ENCODE results near the gene SHROOM3. TPM values are rescaled to one million over a fixed set of nuclear protein-coding genes. Genes with fewer than 3 reads are reported as not detected.

Gene SHROOM3
- total and polyA plus RNA-seq, 4 donors: 4.7 to 25.8 (median 8.7) TPM

DNA sequence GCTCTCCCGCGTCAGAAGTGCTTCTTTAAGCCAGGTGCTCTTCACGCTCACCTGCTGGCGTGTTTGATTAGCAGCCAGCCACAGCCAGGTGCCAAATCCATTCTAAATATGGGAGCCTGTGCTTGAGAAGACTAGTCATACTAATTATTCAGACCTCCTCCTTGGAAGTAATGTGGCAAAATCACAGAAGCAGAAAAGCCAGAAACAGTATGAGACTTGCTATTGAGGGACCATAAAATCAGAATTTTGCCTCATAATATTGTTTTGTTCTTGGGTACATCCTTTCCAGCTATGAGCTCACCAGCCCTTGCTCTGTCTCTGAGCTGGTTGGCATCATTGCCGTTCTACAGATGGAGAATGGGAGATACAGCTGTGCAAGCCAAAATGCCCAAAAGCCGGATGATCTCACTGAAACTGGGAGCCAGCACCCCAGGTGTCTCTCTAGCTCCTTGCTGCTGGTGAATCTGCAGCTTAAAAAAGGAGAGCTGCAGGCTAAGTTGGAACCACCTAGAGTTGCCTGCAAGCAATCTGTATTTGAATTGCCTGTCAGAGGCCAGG, 205.4 kb downstream of the SHROOM3 start:
- Histone ChIP-seq H3K9me3 (ENCODE audit: control insufficient read depth in 4 of 4, low read length in 3 of 4) (no peaks in the 10 kb centered on the region), H3K36me3 (ENCODE audit: control insufficient read depth in 4 of 4, insufficient read depth in 3 of 4, low read depth in 1 of 4, low read length in 3 of 4) (peaks cover 0 to 4% (median under 1%) of the 10 kb centered on the region in 4 donors), H3K4me3 (ENCODE audit: low read depth in 1 of 3, low read length in 3 of 3) (no peak overlapping the region), H3K9ac (ENCODE audit: low read depth in 1 of 2, low read length in 2 of 2) (no peak overlapping the region), H3K27me3 (ENCODE audit: control insufficient read depth in 4 of 4, insufficient read depth in 4 of 4, low read length in 3 of 4) (no peaks in the 10 kb centered on the region), H3K27ac (ENCODE audit: low read depth in 1 of 2, low read length in 2 of 2) (no peak overlapping the region), H3K4me1 (ENCODE audit: control insufficient read depth in 4 of 4, insufficient read depth in 4 of 4, low read length in 3 of 4) (no peaks in the 10 kb centered on the region)
- TF ChIP-seq SP1 (IDR thresholded peaks at IDR 0.05) (no peak), FOXA1 (IDR thresholded peaks at IDR 0.05) (no peak), RXRA (IDR thresholded peaks at IDR 0.05) (no peak), HNF4A (conservative IDR thresholded peaks at IDR 0.05) (no peak), NR2F2 (IDR thresholded peaks at IDR 0.05) (no peak), RAD21 (IDR thresholded peaks at IDR 0.05) (no peak), TAF1 (conservative IDR thresholded peaks at IDR 0.05) (no peak), JUND (IDR thresholded peaks at IDR 0.05) (no peak)
- TF ChIP-seq, protein P1, sequence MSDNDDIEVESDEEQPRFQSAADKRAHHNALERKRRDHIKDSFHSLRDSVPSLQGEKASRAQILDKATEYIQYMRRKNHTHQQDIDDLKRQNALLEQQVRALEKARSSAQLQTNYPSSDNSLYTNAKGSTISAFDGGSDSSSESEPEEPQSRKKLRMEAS (IDR thresholded peaks at IDR 0.05): no peak
- TF ChIP-seq, protein P2, sequence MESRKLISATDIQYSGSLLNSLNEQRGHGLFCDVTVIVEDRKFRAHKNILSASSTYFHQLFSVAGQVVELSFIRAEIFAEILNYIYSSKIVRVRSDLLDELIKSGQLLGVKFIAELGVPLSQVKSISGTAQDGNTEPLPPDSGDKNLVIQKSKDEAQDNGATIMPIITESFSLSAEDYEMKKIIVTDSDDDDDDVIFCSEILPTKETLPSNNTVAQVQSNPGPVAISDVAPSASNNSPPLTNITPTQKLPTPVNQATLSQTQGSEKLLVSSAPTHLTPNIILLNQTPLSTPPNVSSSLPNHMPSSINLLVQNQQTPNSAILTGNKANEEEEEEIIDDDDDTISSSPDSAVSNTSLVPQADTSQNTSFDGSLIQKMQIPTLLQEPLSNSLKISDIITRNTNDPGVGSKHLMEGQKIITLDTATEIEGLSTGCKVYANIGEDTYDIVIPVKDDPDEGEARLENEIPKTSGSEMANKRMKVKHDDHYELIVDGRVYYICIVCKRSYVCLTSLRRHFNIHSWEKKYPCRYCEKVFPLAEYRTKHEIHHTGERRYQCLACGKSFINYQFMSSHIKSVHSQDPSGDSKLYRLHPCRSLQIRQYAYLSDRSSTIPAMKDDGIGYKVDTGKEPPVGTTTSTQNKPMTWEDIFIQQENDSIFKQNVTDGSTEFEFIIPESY (IDR thresholded peaks at IDR 0.05): no peak
- WGBS: 88% methylated on average over 6 of the region's 6 CpGs
- no peak for DNase-seq (ENCODE audit: low spot score)

DNA sequence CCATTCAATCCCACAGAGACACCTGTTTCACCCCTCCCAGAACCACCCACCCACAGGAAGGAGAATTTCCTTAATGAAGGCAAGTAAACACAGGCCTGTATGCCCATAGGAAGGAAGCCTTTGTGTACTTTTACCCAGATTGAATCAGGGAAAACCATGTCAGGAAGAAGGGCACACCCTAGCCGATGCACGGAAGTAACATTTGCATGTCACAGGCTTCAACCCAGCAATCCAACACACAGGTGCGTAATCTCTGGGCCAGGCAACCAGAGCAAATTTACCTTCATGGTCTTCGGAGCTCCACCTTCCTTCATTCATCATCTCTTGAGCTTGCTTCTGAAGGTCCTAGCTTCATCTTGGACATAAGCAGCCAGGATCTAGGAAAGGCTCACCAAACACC, 206.3 kb downstream of the SHROOM3 start:
- no peak overlapping the region for H3K9ac ChIP-seq (ENCODE audit: low read depth in 1 of 2, low read length in 2 of 2)
- no peak for DNase-seq (ENCODE audit: low spot score)
- TF ChIP-seq YY1 (IDR thresholded peaks at IDR 0.05) (no peak), RAD21 (IDR thresholded peaks at IDR 0.05) (no peak)
- no peaks in the 10 kb centered on the region for H3K27me3 ChIP-seq (ENCODE audit: control insufficient read depth in 4 of 4, insufficient read depth in 4 of 4, low read length in 3 of 4)
- H3K4me3 ChIP-seq (ENCODE audit: low read depth in 1 of 3, low read length in 3 of 3): no peak overlapping the region
- no peak overlapping the region for H3K27ac ChIP-seq (ENCODE audit: low read depth in 1 of 2, low read length in 2 of 2)
- H3K4me1 ChIP-seq (ENCODE audit: control insufficient read depth in 4 of 4, insufficient read depth in 4 of 4, low read length in 3 of 4): no peaks in the 10 kb centered on the region
- 94% methylated on average over 4 of the region's 4 CpGs for WGBS
- peaks cover 0 to 4% (median under 1%) of the 10 kb centered on the region in 4 donors for H3K36me3 ChIP-seq (ENCODE audit: control insufficient read depth in 4 of 4, insufficient read depth in 3 of 4, low read depth in 1 of 4, low read length in 3 of 4)
- H3K9me3 ChIP-seq (ENCODE audit: control insufficient read depth in 4 of 4, low read length in 3 of 4): no peaks in the 10 kb centered on the region

DNA sequence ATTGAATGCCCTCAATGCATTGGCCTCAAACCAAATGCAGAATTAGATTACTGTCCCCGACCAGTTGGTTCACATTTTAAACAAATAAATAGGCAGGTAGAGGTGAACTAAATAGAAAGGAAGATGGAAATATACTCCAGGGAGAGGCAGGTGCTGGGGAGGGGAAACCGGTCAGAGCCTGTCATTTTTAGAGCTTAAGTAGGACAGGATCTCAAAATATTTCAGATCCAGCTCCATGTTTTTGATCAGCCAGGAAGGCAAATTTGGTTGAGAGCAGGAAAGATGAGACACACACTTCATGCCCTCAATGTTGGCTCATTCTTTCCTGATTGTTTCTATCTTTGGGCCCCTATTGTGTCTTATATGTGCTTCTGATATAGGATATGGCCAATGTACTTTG, 206.7 kb downstream of the SHROOM3 start:
- WGBS: 77% methylated on average over 2 of the region's 2 CpGs
- Histone ChIP-seq H3K9ac (ENCODE audit: low read depth in 1 of 2, low read length in 2 of 2) (no peak overlapping the region), H3K27ac (ENCODE audit: low read depth in 1 of 2, low read length in 2 of 2) (no peak overlapping the region), H3K4me3 (ENCODE audit: low read depth in 1 of 3, low read length in 3 of 3) (no peak overlapping the region), H3K36me3 (ENCODE audit: control insufficient read depth in 4 of 4, insufficient read depth in 3 of 4, low read depth in 1 of 4, low read length in 3 of 4) (peaks cover 0 to 4% (median 2%) of the 10 kb centered on the region in 4 donors), H3K27me3 (ENCODE audit: control insufficient read depth in 4 of 4, insufficient read depth in 4 of 4, low read length in 3 of 4) (no peaks in the 10 kb centered on the region), H3K9me3 (ENCODE audit: control insufficient read depth in 4 of 4, low read length in 3 of 4) (no peaks in the 10 kb centered on the region), H3K4me1 (ENCODE audit: control insufficient read depth in 4 of 4, insufficient read depth in 4 of 4, low read length in 3 of 4) (no peaks in the 10 kb centered on the region)
- DNase-seq (ENCODE audit: low spot score): no peak
- TF ChIP-seq FOXA2 (IDR thresholded peaks at IDR 0.05) (no peak), RXRA (IDR thresholded peaks at IDR 0.05) (no peak), EGR1 (IDR thresholded peaks at IDR 0.05; ENCODE audit: low read depth in 2 of 2) (no peak), TAF1 (conservative IDR thresholded peaks at IDR 0.05) (no peak), NR2F2 (IDR thresholded peaks at IDR 0.05) (no peak), FOXA1 (IDR thresholded peaks at IDR 0.05) (no peak), HNF4G (IDR thresholded peaks at IDR 0.05) (no peak), RAD21 (IDR thresholded peaks at IDR 0.05) (no peak), JUND (IDR thresholded peaks at IDR 0.05) (no peak)
- TF ChIP-seq, protein P3, sequence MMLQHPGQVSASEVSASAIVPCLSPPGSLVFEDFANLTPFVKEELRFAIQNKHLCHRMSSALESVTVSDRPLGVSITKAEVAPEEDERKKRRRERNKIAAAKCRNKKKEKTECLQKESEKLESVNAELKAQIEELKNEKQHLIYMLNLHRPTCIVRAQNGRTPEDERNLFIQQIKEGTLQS (IDR thresholded peaks at IDR 0.05): no peak
- TF ChIP-seq, protein P4, sequence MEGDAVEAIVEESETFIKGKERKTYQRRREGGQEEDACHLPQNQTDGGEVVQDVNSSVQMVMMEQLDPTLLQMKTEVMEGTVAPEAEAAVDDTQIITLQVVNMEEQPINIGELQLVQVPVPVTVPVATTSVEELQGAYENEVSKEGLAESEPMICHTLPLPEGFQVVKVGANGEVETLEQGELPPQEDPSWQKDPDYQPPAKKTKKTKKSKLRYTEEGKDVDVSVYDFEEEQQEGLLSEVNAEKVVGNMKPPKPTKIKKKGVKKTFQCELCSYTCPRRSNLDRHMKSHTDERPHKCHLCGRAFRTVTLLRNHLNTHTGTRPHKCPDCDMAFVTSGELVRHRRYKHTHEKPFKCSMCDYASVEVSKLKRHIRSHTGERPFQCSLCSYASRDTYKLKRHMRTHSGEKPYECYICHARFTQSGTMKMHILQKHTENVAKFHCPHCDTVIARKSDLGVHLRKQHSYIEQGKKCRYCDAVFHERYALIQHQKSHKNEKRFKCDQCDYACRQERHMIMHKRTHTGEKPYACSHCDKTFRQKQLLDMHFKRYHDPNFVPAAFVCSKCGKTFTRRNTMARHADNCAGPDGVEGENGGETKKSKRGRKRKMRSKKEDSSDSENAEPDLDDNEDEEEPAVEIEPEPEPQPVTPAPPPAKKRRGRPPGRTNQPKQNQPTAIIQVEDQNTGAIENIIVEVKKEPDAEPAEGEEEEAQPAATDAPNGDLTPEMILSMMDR (IDR thresholded peaks at IDR 0.05; ENCODE audit: low read depth, low read length, missing input control): no peak
- TF ChIP-seq, protein P2 (IDR thresholded peaks at IDR 0.05): no peak
- TF ChIP-seq, protein P1 (IDR thresholded peaks at IDR 0.05): no peak
- TF ChIP-seq, protein P5, sequence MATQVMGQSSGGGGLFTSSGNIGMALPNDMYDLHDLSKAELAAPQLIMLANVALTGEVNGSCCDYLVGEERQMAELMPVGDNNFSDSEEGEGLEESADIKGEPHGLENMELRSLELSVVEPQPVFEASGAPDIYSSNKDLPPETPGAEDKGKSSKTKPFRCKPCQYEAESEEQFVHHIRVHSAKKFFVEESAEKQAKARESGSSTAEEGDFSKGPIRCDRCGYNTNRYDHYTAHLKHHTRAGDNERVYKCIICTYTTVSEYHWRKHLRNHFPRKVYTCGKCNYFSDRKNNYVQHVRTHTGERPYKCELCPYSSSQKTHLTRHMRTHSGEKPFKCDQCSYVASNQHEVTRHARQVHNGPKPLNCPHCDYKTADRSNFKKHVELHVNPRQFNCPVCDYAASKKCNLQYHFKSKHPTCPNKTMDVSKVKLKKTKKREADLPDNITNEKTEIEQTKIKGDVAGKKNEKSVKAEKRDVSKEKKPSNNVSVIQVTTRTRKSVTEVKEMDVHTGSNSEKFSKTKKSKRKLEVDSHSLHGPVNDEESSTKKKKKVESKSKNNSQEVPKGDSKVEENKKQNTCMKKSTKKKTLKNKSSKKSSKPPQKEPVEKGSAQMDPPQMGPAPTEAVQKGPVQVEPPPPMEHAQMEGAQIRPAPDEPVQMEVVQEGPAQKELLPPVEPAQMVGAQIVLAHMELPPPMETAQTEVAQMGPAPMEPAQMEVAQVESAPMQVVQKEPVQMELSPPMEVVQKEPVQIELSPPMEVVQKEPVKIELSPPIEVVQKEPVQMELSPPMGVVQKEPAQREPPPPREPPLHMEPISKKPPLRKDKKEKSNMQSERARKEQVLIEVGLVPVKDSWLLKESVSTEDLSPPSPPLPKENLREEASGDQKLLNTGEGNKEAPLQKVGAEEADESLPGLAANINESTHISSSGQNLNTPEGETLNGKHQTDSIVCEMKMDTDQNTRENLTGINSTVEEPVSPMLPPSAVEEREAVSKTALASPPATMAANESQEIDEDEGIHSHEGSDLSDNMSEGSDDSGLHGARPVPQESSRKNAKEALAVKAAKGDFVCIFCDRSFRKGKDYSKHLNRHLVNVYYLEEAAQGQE (IDR thresholded peaks at IDR 0.05): no peak

Data from liver (tissue), 9 donors.